CD4-positive, alpha-beta T cell (primary cell): ENCODE data around the gene PKNOX2. TPM values are rescaled to one million over a fixed set of nuclear protein-coding genes. Genes with fewer than 3 reads are reported as not detected.

Experiments
- ATAC-seq: fragments of 200-7000 bp; cut with Tn5 transposase; one replicate; pipeline ENCODE4 v1.10.0; 2022; ENCODE audit warnings: mild to moderate bottlenecking; ENCODE audit not compliant: poor library complexity
- CTCF ChIA-PET: fragments of 350-600 bp; sonication (Branson Sonifier 250); formaldehyde crosslinking; loops from one replicate; lab custom pipeline; 2021; ENCODE audit warnings: antibody characterized with exemption, inconsistent platforms; lab: Charles Lee
- POLR2A ChIA-PET: fragments of 350-600 bp; sonication (Branson Sonifier 250); formaldehyde crosslinking; loops from one replicate; lab custom pipeline; 2021; ENCODE audit warnings: antibody characterized with exemption, inconsistent platforms; lab: Charles Lee
- DNase-seq, 14 experiments: peaks; one replicate each; pipeline ENCODE4 v3.0.0-alpha.2; 2013 to 2020; ENCODE audit warnings: mixed read lengths in 2 of 14
- H3K27ac ChIP-seq, 2 donors: one replicate each; pipeline versions ENCODE4 v1.5.1 to v1.7.0; 2013; ENCODE audit warnings: low read length in 2 of 2, low read depth in 1 of 2, mild to moderate bottlenecking in 1 of 2
- H3K27me3 ChIP-seq, 2 experiments: 1 replicate in 1 of 2; 2 replicates in 1 of 2; pipeline versions ENCODE4 v1.6.1 to v1.7.0; 2013; ENCODE audit warnings: low read length in 2 of 2, control low read depth in 1 of 2, mild to moderate bottlenecking in 1 of 2, moderate library complexity in 1 of 2; ENCODE audit not compliant: insufficient read depth in 2 of 2, control insufficient read depth in 1 of 2
- H3K36me3 ChIP-seq: one replicate; pipeline ENCODE4 v1.6.1; 2013; ENCODE audit warnings: low read length, control low read depth; ENCODE audit not compliant: insufficient read depth
- H3K4me1 ChIP-seq: one replicate; pipeline ENCODE4 v1.6.1; 2013; ENCODE audit warnings: low read length, control low read depth; ENCODE audit not compliant: insufficient read depth
- H3K4me3 ChIP-seq: one replicate; pipeline ENCODE4 v1.5.1; 2013; ENCODE audit warnings: mild to moderate bottlenecking, low read length, moderate library complexity
- H3K9me3 ChIP-seq, 2 experiments: 1 replicate in 1 of 2; 2 replicates in 1 of 2; pipeline versions ENCODE4 v1.6.1 to v1.7.0; 2013; ENCODE audit warnings: low read length in 2 of 2, mild to moderate bottlenecking in 2 of 2, control low read depth in 1 of 2, moderate library complexity in 1 of 2; ENCODE audit not compliant: control insufficient read depth in 1 of 2, insufficient read depth in 1 of 2
- H3K27ac Mint-ChIP-seq: one replicate; pipeline ENCODE4 v1.8.0; 2020; ENCODE audit warnings: mixed read lengths
- H3K27me3 Mint-ChIP-seq: one replicate; pipeline ENCODE4 v1.8.0; 2021; ENCODE audit warnings: mixed read lengths
- H3K36me3 Mint-ChIP-seq: one replicate; pipeline ENCODE4 v1.8.0; 2021; ENCODE audit warnings: low read depth, mixed read lengths
- H3K4me1 Mint-ChIP-seq: one replicate; pipeline ENCODE4 v1.8.0; 2021; ENCODE audit warnings: low read depth, mixed read lengths
- H3K4me3 Mint-ChIP-seq: one replicate; pipeline ENCODE4 v1.8.0; 2020; ENCODE audit warnings: mild to moderate bottlenecking, mixed read lengths
- H3K9me3 Mint-ChIP-seq: one replicate; pipeline ENCODE4 v1.8.0; 2020; ENCODE audit warnings: mixed read lengths
- intact Hi-C, 2 experiments: fragments of 100-400 bp; cut with DNase I in 1 of 2; cut with micrococcal nuclease in 1 of 2; formaldehyde crosslinking; loops; one replicate each; pipeline versions ENCODE4 v1.15.1 to v1.9.0; 2023 to 2025; cut with DNase I, micrococcal nuclease
- total RNA-seq, 174 experiments: library from RNA in 2 of 174; stranded (reverse) in 2 of 174; gene quantifications; one replicate each; pipeline ENCODE4 v1.2.3 and lab custom pipeline; 2021 to 2026
- TF ChIP-seq, protein P1 (sequence below): fragments of 200-600 bp; IDR thresholded peaks from one replicate; pipeline ENCODE4 v1.8.0; 2022; ENCODE audit warnings: antibody characterized with exemption, mild to moderate bottlenecking

PKNOX2 gene
- total RNA-seq, 2 experiments from 2014 or later, result not detected

GRCh38 chr11:125250318-125251213, 86.0 kb downstream of the PKNOX2 start:
- no peak for ATAC-seq
- Histone ChIP-seq H3K36me3 (no peaks in the 10 kb centered on the region), H3K9me3 (no peaks in the 10 kb centered on the region), H3K4me1 (no peaks in the 10 kb centered on the region), H3K27ac (no peak overlapping the region), H3K4me3 (no peak overlapping the region), H3K27me3 (peaks cover 0 to 2% of the 10 kb centered on the region in 2 experiments)
- no peak for DNase-seq
- peaks cover 25% of the 10 kb centered on the region for H3K27me3 Mint-ChIP-seq
- TF ChIP-seq, protein P1, sequence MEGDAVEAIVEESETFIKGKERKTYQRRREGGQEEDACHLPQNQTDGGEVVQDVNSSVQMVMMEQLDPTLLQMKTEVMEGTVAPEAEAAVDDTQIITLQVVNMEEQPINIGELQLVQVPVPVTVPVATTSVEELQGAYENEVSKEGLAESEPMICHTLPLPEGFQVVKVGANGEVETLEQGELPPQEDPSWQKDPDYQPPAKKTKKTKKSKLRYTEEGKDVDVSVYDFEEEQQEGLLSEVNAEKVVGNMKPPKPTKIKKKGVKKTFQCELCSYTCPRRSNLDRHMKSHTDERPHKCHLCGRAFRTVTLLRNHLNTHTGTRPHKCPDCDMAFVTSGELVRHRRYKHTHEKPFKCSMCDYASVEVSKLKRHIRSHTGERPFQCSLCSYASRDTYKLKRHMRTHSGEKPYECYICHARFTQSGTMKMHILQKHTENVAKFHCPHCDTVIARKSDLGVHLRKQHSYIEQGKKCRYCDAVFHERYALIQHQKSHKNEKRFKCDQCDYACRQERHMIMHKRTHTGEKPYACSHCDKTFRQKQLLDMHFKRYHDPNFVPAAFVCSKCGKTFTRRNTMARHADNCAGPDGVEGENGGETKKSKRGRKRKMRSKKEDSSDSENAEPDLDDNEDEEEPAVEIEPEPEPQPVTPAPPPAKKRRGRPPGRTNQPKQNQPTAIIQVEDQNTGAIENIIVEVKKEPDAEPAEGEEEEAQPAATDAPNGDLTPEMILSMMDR, result no peak
- ChIA-PET CTCF (no interaction called here), POLR2A (no interaction called here)
- no peaks in the 10 kb centered on the region for H3K36me3 Mint-ChIP-seq
- no peak overlapping the region for H3K4me3 Mint-ChIP-seq
- intact Hi-C loops, result no loop called here
- no peak overlapping the region for H3K27ac Mint-ChIP-seq
- H3K4me1 Mint-ChIP-seq, result no peaks in the 10 kb centered on the region
- no peaks in the 10 kb centered on the region for H3K9me3 Mint-ChIP-seq

GRCh38 chr11:125251214-125251545, 86.6 kb downstream of the PKNOX2 start:
- Histone ChIP-seq H3K27ac (no peak overlapping the region), H3K4me3 (no peak overlapping the region), H3K36me3 (no peaks in the 10 kb centered on the region), H3K9me3 (no peaks in the 10 kb centered on the region), H3K4me1 (no peaks in the 10 kb centered on the region), H3K27me3 (peaks cover 0 to 2% of the 10 kb centered on the region in 2 experiments)
- DNase-seq, result no peak
- CTCF ChIA-PET, result no interaction called here
- Mint-ChIP-seq H3K4me3 (no peak overlapping the region), H3K27ac (no peak overlapping the region), H3K36me3 (no peaks in the 10 kb centered on the region), H3K9me3 (no peaks in the 10 kb centered on the region), H3K4me1 (no peaks in the 10 kb centered on the region), H3K27me3 (peaks cover 28% of the 10 kb centered on the region)
- POLR2A ChIA-PET, result no interaction called here
- ATAC-seq, result no peak
- intact Hi-C loops, result no loop called here
- TF ChIP-seq, protein P1, result no peak

DNA sequence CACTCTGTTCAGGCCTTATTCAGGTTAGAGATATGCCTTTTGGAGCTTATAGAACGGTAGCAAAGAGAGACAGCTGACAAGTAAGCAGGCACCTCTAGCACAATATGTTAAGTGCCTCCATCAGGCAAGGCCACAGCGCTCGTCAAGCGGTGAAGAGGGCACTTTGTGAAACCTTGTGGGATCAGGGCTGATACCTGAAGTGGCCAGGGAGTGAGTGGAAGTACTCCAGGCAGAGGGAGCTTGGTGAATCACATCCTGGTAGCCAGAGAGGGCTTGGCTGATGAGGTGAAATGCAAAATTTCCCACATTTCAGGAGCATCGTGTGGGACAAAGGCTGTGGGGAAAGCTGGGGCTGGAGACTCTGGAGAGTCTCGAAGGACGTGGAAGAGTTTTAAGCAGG, 87.4 kb downstream of the PKNOX2 start:
- no peaks in the 10 kb centered on the region for H3K4me1 Mint-ChIP-seq
- H3K9me3 Mint-ChIP-seq, result no peaks in the 10 kb centered on the region
- no peak overlapping the region for H3K4me3 Mint-ChIP-seq
- TF ChIP-seq, protein P1, result no peak
- ChIA-PET CTCF (no interaction called here), POLR2A (no interaction called here)
- ATAC-seq, result no peak
- no peak overlapping the region for H3K27ac Mint-ChIP-seq
- DNase-seq, result no peak
- Histone ChIP-seq H3K36me3 (no peaks in the 10 kb centered on the region), H3K4me3 (no peak overlapping the region), H3K9me3 (no peaks in the 10 kb centered on the region), H3K4me1 (no peaks in the 10 kb centered on the region), H3K27me3 (no peaks in the 10 kb centered on the region), H3K27ac (no peak overlapping the region)
- intact Hi-C loops, result no loop called here
- no peaks in the 10 kb centered on the region for H3K36me3 Mint-ChIP-seq
- H3K27me3 Mint-ChIP-seq, result peaks cover 26% of the 10 kb centered on the region
